Adipose tissue (tissue), 3 donors: Measurements from ENCODE around the gene KCNQ2. TPM values are rescaled to one million over a fixed set of nuclear protein-coding genes. Genes with fewer than 3 reads are reported as not detected.
"Not testable (repeated sequence)": the region's sequence is repeated elsewhere in the genome, so short reads cannot be mapped to it uniquely, and the experiment has no call there.

Experiments used
- H3K27ac ChIP-seq: one replicate; pipeline ENCODE4 v1.5.1; 2013; ENCODE audit warnings: low read depth, low read length
- WGBS, 3 donors: extraction: QIAGEN DNeasy Blood & Tissue Kit; methylation state at CpG; one replicate each; pipeline ENCODE4 v1.1.7; 2013; 5-methylcytosine and 5-hydroxymethylcytosine counted together
- polyA plus RNA-seq, 3 donors: library from polyadenylated mRNA; stranded (reverse); fragments of 200-250 nt; gene quantifications; one replicate each; pipeline ENCODE4 v1.2.3, GENCODE V29; 2013
- donor health status: healthy with polysubstance abuse.
- donor health status: Bipolar disorder and iron deficiency.
- donor health status: healthy.

The KCNQ2 gene
- 1 to 10 TPM in 1 of 3 donors, under 1 TPM in 1, not detected in 1; 0.10 to 1.6 TPM for polyA plus RNA-seq

DNA sequence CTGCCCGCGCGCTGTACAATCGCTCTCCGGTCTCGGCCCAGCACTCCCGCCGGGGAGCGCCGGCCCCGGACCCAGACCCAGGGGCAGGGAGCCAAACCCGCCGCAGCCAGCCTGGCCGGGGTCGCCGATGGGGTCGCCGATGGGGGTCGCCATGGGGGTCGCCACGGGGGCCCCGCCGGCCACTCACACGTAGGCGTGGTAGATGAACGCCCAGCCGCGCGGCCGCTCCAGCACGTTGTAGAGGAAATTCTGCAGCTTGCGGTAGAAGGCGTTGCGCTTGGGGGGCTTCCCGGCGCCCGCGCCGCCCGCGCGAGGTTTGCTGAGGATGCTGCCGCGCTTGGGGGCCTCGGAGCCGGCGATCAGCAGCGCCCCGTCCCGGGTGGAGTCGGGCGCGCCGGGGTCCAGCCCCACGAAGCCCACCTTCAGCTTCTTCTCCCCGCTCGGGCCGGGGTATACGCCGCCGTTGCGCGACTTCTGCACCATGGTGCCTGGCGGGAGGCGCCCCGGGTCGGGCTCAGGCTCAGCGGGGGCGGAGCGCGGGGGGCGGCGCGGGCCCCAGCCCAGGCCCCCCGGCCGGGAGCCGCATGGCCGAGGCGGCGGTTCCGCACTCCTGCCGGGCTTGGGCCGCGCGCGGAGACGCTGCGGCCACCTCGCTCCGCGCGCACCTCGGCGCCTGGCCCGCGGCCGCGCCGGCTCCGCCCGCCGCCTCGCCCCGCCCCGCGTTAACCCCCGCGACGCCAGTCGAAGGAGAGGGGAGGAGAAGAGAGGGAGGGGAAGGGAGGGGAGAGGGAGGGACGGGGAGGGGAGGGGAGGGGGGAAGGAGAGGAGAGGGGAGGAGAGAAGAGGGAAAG is at the start of gene KCNQ2:
TSS of gene KCNQ2 (minus strand) at position 675 of the 851 bp plus-strand sequence. CDS start at position 483, 192 bp downstream.
- 1 to 2% (median 1%) methylated on average over 52 to 111 of the region's 111 CpGs for WGBS, 3 donors
- H3K27ac ChIP-seq, result no peak within 1 kb of the TSS

DNA sequence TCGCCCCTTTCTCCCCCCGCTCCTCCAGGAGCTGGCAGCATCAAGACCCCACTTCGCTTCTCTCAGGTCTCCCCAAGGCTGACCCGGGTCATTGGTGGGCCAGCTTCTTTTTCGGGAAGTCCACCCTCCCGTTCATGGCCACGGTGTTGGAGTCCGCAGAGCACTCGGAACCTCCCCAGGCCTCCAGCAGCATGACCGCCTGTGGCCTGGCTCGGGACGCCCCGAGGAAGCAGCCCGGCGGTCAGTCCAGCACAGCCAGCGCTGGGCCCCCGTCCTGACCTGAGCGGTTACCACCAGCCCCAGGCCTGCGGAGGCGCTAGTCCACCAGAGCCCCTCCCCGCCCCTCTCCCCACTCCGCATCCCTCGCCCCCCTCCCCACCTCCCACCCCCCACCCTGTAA is 49.1 kb upstream of the KCNQ2 start:
- no peak overlapping the region for H3K27ac ChIP-seq
- 30 to 50% (median 49%) methylated on average over 21 to 23 of the region's 23 CpGs for WGBS, 3 donors

DNA sequence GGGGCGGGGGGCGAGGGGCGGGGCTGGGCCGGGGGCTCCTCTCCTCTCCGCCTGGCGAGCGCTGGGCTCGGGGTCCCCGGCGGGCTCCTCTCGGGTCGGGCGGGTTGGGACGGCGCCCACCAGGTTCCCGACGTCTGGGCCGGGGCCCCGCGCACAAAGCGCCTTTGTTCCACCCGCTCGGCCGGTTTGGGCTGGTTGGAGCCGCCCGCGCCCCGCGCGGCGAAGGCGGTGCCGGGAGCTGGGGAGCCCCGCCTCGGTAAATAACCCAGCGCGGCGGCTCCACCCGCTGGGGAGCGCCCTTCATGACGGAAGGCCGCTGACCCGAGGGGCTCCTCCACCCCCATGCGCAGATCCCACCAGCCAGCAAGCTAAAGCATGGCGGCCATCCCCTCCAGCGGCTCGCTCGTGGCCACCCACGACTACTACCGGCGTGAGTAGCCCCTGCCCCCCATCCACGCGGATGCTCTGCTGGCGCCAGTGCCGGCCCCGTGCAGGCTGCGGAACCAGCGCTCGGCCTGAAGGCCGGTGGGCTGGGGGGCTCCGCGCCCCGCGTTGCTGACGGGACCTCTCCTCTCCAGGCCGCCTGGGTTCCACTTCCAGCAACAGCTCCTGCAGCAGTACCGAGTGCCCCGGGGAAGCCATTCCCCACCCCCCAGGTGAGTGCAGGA is 48.6 kb upstream of the KCNQ2 start:
- no peak overlapping the region for H3K27ac ChIP-seq
- WGBS, 3 donors, result 1 to 2% (median 1%) methylated on average over 33 to 68 of the region's 68 CpGs

DNA sequence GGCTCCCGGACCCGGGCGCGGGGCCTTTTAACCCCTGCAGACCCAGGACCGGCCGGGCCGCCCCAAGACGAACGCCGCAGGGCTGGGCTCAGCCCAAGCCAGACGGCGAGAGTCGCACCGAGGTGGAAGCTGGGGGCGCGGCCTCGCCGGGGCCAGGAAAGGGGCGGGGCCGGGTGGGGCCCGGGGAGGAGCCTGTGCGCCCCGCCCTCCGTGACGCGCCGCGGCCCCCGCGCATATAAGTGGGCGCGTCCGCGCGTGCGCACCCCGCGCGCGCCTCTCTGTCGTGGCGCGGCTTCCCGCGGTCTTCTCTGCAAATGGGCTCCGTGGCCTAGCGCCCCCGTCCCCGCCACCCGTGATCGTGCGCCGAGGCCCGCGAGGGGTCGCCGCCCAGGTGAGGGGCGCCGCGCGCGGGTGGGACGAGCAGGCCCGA is 48.1 kb upstream of the KCNQ2 start, which contains the start of gene PPDPF:
TSS of gene PPDPF (plus strand) at position 262 of the 430 bp plus-strand sequence. CDS start 544 bp downstream, outside the sequence.
- WGBS, 3 donors, result 0 to 1% (median 0%) methylated on average over 25 to 64 of the region's 64 CpGs
- H3K27ac ChIP-seq, result no peak within 1 kb of the TSS

DNA sequence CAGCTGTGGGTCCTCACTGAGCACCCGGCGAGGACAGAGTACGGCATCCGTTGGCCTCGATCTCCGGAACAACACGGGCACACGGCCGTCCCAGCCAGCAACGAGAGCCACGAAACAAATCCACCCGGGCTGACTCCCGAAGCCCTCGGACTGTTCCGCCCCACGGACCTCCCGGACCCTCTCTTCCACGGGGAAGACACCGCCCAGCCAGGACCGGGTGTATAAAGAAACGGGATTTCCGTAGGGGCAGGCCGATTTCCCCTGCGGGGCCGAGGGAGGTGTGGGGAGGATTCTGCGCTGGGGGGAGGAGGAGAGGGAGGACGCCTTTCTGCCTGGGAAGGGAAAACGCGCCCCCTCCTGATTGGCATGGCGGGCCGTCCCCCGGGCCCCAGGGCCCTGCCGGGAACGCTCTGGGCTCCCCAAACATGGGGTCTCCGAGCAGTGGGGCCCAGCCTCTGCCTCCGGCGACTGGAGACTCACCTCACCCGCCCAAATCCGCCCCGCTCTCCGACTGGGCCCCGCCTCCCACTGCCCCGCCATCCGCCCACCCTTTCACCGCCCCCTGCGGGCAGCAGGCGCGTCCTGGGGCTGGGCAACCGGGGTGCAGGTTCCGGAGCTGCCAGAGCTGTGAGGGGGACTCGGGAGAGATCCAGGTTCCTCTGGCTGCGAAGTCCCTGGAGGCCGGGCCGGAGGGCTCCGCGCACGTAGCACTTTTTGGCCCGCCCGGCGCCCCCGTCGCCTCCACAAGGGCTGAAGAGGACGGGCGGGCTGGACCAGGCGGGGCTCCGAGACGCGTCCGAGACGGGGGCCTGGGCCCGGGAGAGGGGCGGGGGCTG is 47.4 kb upstream of the KCNQ2 start:
- 1% methylated on average over 64 to 72 of the region's 72 CpGs for WGBS, 3 donors

DNA sequence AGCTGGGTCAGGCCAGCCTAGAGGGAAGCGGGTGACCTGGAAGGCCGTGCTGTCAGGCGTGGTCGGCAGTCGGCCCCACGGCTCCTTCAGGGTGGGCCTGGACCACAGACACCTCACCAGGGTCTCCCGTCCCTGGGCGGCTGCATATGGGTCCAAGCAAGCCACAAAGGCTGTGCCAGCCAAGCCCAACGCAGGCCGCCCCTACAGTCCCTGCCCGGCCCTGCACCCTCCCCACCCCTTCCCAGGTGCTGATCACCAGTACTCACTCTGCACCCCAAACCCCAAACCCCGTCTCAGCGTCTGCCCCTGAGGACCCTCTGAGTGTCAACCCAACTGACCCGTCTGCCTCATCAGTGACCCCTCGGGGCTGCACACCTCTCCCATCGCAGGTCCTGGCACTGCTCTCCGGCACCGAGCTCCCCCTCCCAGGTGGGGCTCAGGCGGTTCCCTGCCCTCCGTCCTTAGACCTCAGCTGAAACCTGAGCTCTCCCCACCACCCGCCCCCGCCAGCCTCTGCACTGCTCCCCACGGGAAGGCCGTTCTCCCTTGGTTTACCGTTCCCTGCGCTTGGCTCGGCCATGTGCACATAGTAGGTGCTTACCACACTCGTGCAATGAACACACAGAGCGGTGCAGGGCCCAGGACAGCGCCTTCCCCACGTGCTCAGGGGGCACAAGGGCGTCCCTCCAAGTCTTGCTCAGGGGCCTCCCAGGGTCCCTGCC is 46.7 kb upstream of the KCNQ2 start:
- 74 to 75% (median 74%) methylated on average over 29 to 32 of the region's 32 CpGs for WGBS, 3 donors
- H3K27ac ChIP-seq, result no peak overlapping the region

More for the DNA sequence above, 47.4 kb upstream of the KCNQ2 start:
- H3K27ac ChIP-seq, result no peak overlapping the region

DNA sequence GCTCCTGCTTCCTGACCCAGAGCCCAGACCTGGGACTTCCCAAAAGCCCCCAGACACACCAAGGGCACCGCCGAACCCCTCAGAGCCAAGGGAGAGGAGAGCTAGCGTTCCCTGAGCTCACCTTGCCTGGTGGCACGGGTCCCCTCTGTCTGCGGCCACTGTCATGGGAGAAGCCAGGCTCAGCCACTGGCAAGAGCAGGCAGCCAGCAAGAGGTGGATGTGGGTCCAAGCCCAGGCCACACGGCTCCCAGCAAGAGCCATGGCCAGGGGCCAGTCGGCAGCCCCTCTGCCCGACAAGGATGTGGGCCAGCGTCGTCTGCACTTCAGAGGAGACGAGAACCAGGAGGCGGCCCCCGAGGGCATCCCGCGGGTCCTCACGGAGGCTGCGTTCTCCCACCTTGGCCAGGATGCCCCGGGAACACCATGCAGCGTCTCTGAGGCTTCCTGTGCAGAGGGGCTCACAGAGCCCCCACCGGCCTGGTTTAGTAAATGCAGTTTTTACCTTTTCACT is 46.0 kb upstream of the KCNQ2 start:
- H3K27ac ChIP-seq, result no peak overlapping the region
- WGBS, 3 donors, result 84 to 89% (median 85%) methylated on average over 20 of the region's 20 CpGs

DNA sequence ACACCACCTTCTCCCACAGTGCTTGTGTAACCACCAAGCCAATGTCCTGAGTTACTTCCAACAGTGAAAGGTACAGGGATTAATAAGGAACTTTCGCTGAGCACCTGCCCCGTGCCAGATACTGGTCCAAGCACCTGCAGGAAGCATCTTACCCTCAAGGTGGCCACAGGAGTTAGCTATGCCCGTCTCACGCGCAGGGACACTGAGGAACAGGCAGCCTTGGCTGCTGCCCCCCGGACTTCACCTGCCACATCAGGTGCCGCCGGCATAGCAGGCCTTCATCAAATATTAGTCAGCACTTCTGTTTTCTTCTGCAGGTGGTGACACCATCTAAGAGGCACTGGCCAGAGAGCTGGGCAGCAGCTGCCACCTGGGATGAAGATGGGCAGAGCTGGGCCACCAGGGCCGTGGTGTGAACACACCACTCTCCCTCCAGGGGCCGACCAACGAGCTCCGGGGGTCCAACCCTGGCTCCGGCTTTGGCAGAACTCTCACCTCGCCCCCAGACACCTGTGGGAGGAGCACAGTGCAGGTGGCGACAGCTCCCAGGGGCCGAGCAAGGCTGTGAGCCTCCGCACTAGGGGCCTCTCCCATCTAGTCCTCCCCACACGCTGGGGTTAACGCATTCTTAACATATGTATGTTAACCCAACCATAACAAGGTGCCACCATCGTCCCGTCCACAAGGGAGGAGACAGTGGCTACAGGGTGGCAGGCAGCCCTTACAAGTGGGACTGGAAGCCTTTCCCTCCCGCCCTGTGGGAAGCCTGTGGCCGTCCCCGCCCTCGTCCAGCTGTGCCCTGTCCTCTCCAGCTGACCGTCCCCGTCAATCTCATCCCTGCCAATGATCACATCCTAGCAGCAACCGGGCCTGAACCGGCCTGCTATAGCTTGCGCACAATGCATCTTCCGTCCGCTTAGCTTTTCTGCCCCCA is 45.2 kb upstream of the KCNQ2 start:
- 92 to 94% (median 93%) methylated on average over 31 to 32 of the region's 32 CpGs for WGBS, 3 donors
- H3K27ac ChIP-seq, result no peak overlapping the region

DNA sequence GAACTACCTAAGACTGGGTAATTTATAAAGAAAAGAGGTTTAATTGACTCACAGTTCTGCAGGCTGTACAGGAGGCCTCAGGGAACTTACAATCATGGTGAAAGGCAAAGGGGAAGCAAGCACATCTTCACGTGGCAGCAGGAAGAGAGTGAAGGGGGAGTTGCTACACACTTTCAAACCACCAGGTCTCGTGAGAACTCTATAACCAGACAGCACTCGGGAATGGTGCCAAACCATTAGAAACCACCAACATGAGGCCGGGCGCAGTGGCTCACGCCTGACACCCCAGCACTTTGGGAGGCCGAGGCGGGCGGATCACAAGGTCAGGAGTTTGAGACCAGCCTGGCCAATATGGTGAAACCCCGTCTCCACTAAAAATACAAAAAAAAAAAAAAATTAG is 42.1 kb upstream of the KCNQ2 start:
- 52 to 84% (median 60%) methylated on average over 8 to 10 of the region's 10 CpGs for WGBS, 3 donors
- not testable (repeated sequence) for H3K27ac ChIP-seq

DNA sequence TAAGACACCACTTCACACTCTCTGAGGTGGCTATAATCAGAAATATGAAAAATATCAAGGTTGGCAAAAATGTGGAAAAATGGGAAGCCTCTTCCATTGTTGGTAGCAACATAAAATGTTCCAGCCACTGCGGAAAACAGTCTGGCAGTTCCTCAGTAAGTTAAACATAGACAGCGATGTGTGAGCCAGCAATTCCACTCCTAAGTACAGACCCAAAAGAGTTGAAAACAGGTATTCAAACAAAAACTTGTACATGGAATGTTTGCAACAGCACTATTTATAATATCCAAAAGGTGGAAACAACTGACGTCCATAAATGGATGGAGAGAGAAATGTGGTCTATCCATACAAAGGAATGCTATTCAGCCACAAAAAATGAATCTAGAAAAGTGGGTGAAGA is 40.8 kb upstream of the KCNQ2 start:
- no peak overlapping the region for H3K27ac ChIP-seq
- 90 to 91% (median 90%) methylated on average over 3 of the region's 3 CpGs for WGBS, 3 donors

DNA sequence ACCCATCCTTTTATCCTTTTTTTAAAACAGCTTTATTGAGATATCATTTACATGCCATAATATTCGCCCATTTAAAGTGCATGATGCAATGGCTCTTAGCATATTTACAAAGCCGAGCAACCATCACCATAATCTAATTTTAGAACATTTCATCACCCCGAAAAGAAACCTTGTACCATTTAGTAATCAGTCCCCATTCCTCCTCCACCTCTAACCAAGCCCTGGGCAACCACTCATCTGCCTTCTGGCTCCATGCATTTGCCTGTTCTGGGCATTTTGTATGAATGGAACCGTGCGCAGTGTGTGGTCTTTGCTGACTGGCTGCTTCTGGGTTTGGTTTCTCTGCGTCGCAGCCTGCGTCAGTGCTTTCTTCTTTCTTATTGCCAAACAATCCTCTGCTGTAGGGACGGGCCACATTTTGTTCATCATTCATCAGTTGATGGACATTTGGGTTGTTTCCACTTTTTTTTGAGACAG is 36.7 kb upstream of the KCNQ2 start:
- WGBS, 3 donors, result 84 to 88% (median 87%) methylated on average over 9 of the region's 9 CpGs
- H3K27ac ChIP-seq, result no peak overlapping the region

DNA sequence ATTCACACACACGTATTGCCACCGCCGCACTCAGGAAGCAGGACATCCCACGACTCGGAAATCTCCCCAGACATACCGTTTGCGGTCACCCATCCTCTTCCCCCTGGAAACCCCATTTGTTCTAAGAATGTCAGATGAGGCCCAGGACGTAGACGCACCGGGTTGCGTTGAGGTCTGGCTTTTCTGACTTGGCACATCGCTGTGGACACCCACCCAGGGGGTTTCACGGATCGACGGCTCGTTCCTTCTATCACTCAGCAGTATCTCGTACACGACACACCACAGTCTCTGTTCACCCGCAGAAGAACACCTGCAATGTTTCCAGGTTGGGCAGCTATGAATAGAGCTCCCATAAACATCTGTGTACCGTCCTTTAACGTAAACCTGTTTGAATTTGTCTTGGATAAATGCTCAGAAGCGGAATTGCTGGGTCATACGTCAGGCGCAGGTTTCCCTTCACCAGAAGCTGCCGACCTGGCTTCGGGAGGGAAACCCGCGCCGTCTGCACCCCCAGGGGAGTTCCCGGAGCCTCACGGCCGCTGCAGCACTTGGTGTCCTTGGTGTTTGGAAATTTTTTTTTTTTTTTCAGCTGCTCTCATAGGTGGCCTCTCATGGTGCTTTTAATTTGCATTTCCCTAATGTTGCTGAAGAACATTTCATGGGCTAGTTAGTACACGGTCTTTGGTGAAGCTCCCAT is 35.8 kb upstream of the KCNQ2 start:
- 83 to 86% (median 84%) methylated on average over 33 of the region's 33 CpGs for WGBS, 3 donors
- no peak overlapping the region for H3K27ac ChIP-seq

DNA sequence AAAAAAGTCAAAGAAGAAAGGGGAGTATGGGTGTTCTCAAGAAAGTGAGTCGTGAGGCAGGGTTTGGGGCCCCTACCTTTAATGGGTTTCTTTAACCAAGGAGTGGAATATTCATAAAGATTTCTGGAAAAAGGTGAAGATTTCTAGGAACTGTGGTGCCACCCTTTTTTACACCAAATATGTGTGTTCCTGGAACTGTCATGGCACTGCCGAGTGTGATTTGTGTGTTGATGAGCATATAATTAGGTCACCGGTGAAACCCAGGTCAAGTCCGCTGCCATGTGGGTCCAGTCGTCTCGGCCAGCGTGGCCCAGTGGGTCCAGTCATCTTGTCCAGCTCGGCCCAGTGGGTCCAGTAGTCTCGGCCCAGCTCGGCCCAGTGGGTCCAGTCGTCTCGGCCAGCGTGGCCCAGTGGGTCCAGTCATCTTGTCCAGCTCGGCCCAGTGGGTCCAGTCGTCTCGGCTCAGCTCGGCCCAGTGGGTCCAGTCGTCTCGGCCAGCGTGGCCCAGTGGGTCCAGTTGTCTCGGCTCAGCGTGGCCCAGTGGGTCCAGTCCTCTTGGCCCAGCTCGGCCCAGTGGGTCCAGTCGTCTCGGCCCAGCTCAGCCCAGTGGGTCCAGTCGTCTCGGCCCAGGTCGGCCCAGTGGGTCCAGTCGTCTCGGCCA is 34.8 kb upstream of the KCNQ2 start:
- no peak overlapping the region for H3K27ac ChIP-seq
- 90 to 92% (median 90%) methylated on average over 30 of the region's 30 CpGs for whole genome bisulfite sequencing, 3 donors

DNA sequence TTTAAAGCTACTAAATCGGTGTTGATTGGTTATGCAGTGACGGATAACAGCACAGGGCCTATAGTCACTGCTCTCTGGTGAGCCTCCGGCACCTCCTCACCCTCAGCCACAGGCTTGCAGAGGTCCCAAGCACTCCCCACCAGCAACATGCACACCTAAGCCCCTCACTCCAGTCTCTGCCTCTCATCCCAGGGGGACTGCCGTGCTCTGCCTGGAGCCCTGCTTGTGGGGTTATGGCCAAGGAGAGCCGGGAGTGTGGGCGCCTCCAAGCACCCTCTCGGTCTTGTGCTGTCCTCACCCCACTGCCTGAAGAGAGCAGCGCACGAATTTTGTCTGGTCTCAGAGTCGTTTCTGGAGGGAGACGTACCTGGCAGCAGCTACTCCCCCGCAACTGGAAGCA is 33.3 kb upstream of the KCNQ2 start:
- H3K27ac ChIP-seq, result no peak overlapping the region
- 85 to 92% (median 90%) methylated on average over 12 of the region's 12 CpGs for WGBS, 3 donors

DNA sequence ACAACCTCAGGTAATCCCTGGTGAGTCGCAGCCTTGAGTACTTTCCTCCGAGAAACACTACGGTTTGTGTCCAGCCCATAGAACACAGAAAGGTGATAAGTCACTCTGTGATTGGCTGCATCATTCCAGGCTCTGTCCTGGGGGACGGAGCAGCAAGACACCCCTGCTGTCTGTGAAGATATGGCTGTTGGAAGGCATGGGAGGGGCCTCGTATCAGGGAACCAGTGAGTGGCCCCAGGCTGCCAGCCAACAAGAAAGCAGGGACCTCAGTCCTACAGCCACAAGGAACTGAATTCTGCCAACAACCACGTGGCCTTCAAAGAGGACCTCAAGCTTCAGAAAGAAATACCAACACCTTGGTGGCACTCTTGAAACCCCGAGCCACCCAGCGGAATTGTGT is 32.8 kb upstream of the KCNQ2 start:
- H3K27ac ChIP-seq, result no peak overlapping the region
- WGBS, 3 donors, result 77 to 90% (median 86%) methylated on average over 8 of the region's 8 CpGs

DNA sequence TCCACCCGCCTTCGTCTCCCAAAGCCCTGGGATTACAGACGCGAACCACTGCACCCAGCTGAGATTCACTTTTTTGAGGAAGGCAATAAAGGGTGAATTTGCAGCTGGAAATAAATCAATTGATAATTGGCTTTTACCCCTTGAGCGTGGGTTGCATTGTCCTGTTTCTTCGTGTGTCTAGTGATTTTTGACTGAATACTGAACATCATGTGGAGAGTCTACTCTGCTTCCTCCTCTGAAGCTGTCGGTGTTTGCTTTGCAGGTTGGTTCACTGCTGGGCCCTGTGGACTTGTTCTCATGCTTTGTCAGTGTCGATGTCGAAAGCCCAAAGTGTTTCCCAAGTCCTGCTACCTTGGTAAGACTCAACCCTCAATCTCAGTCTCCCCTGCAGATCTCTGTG is 32.2 kb upstream of the KCNQ2 start:
- WGBS, 3 donors, result 83 to 92% (median 89%) methylated on average over 9 of the region's 9 CpGs
- no peak overlapping the region for H3K27ac ChIP-seq
